HG03135 (cell line): ENCODE results near the gene PPFIBP2.

Source experiments
- ATAC-seq: cut with Tn5 transposase; IDR thresholded peaks from one replicate; pipeline ENCODE4 v1.9.1; 2021; ENCODE audit warnings: mild to moderate bottlenecking, moderate library complexity; ENCODE audit not compliant: unreplicated experiment

Gene PPFIBP2

GRCh38 chr11:7595016-7595866 is 81.4 kb downstream of the PPFIBP2 start:
- no peak for ATAC-seq

GRCh38 chr11:7595951-7596350 is 82.2 kb downstream of the PPFIBP2 start:
- ATAC-seq, result no peak

GRCh38 chr11:7596975-7597391 is 83.2 kb downstream of the PPFIBP2 start:
- no peak for ATAC-seq

- ATAC-seq, result no peak
Observed at GRCh38 chr11:7597620-7598019, 83.8 kb downstream of the PPFIBP2 start.

- no peak for ATAC-seq
Observed at GRCh38 chr11:7599209-7599608, 85.4 kb downstream of the PPFIBP2 start.

GRCh38 chr11:7600205-7600775 is 86.5 kb downstream of the PPFIBP2 start:
- ATAC-seq, result no peak

GRCh38 chr11:7603031-7603781 is 89.4 kb downstream of the PPFIBP2 start:
- no peak for ATAC-seq

GRCh38 chr11:7604331-7604955 is 90.6 kb downstream of the PPFIBP2 start:
- no peak for ATAC-seq

- no peak for ATAC-seq
Observed at GRCh38 chr11:7605186-7605943, 91.6 kb downstream of the PPFIBP2 start.

- no peak for ATAC-seq
Observed at GRCh38 chr11:7606496-7606895, 92.7 kb downstream of the PPFIBP2 start.

- ATAC-seq, result no peak
Observed at GRCh38 chr11:7609015-7609414, 95.2 kb downstream of the PPFIBP2 start.

GRCh38 chr11:7609521-7609920 is 95.7 kb downstream of the PPFIBP2 start:
- no peak for ATAC-seq

GRCh38 chr11:7610393-7610792 is 96.6 kb downstream of the PPFIBP2 start:
- no peak for ATAC-seq

- no peak for ATAC-seq
Observed at GRCh38 chr11:7611411-7611810, 97.6 kb downstream of the PPFIBP2 start.

GRCh38 chr11:7612056-7612660 is 98.4 kb downstream of the PPFIBP2 start:
- no peak for ATAC-seq

GRCh38 chr11:7612661-7613393 is 99.0 kb downstream of the PPFIBP2 start:
- no peak for ATAC-seq

- ATAC-seq, result no peak
Observed at GRCh38 chr11:7613394-7613720, 99.6 kb downstream of the PPFIBP2 start.

- ATAC-seq, result no peak
Observed at GRCh38 chr11:7614656-7615055, 100.9 kb downstream of the PPFIBP2 start.

- ATAC-seq, result no peak
Observed at GRCh38 chr11:7617032-7617431, 103.2 kb downstream of the PPFIBP2 start.

GRCh38 chr11:7619322-7619721 is 105.5 kb downstream of the PPFIBP2 start:
- no peak for ATAC-seq
